Loucy (cell line): ENCODE data around the gene PAX2.

Experiments used
- H2AFZ ChIP-seq: fragments of 200-600 bp; sonication (generic); 2 replicates; pipeline ENCODE4 v1.6.0; 2016; ENCODE audit warnings: antibody characterized with exemption, mild to moderate bottlenecking, low read length, moderate library complexity
- H3F3A ChIP-seq: fragments of 200-600 bp; 2 replicates; pipeline ENCODE4 v1.6.0; 2016; ENCODE audit warnings: antibody characterized with exemption, low read depth, mild to moderate bottlenecking
- H3K27me3 ChIP-seq: fragments of 200-600 bp; sonication (generic); 2 replicates; pipeline ENCODE4 v1.6.1; 2014; ENCODE audit warnings: low read length, mild to moderate bottlenecking; ENCODE audit not compliant: insufficient read depth, poor library complexity, severe bottlenecking
- H3K36me3 ChIP-seq: fragments of 200-600 bp; sonication (generic); 2 replicates; pipeline ENCODE4 v1.6.1; 2016; ENCODE audit warnings: low read length; ENCODE audit not compliant: insufficient read depth
- H3K4me1 ChIP-seq: fragments of 200-600 bp; sonication (generic); 2 replicates; pipeline ENCODE4 v1.5.1; 2014; ENCODE audit warnings: low read length, mild to moderate bottlenecking; ENCODE audit not compliant: insufficient read depth, poor library complexity, severe bottlenecking
- H3K4me2 ChIP-seq: fragments of 200-600 bp; sonication (generic); 2 replicates; pipeline ENCODE4 v1.6.0; 2014; ENCODE audit warnings: antibody characterized with exemption, low read length, low read depth, mild to moderate bottlenecking; ENCODE audit not compliant: poor library complexity, severe bottlenecking
- H3K4me3 ChIP-seq: fragments of 200-600 bp; sonication (generic); 2 replicates; pipeline ENCODE4 v1.5.1; 2014; ENCODE audit warnings: low read length, mild to moderate bottlenecking, mixed read lengths; ENCODE audit not compliant: poor library complexity, severe bottlenecking
- H3K79me2 ChIP-seq: fragments of 200-600 bp; sonication (generic); 2 replicates; pipeline ENCODE4 v1.6.1; 2014; ENCODE audit warnings: low read length; ENCODE audit not compliant: insufficient read depth
- H3K9ac ChIP-seq: fragments of 200-600 bp; sonication (generic); 2 replicates; pipeline ENCODE4 v1.6.0; 2014; ENCODE audit warnings: mild to moderate bottlenecking, low read depth, low read length, moderate library complexity; ENCODE audit not compliant: poor library complexity, severe bottlenecking
- H3K9me2 ChIP-seq: fragments of 200-600 bp; sonication (generic); replicated peaks from 2 replicates; pipeline ENCODE4 v1.6.1; 2016; ENCODE audit warnings: low read depth, low read length, mixed read lengths
- H3K9me3 ChIP-seq: fragments of 200-600 bp; sonication (generic); 2 replicates; pipeline ENCODE4 v1.6.1; 2014; ENCODE audit warnings: mild to moderate bottlenecking, antibody characterized with exemption, low read length, low read depth; ENCODE audit not compliant: insufficient read depth
- H4K20me1 ChIP-seq: fragments of 200-600 bp; sonication (generic); 2 replicates; pipeline ENCODE4 v1.6.0; 2014; ENCODE audit warnings: antibody characterized with exemption, low read length, mild to moderate bottlenecking; ENCODE audit not compliant: insufficient read depth, poor library complexity, severe bottlenecking
- CTCF ChIP-seq: fragments of 200-600 bp; sonication (generic); conservative IDR thresholded peaks from 2 replicates; pipeline ENCODE4 v1.5.1; 2014; ENCODE audit warnings: mild to moderate bottlenecking, antibody characterized with exemption, low read length
- EZH2phosphoT487 ChIP-seq: fragments of 200-600 bp; IDR thresholded peaks from 2 replicates; pipeline ENCODE4 v1.6.1; 2018; ENCODE audit warnings: antibody characterized with exemption, mild to moderate bottlenecking, moderate library complexity, borderline replicate concordance

PAX2 gene

GRCh38 chr10:100779329-100779728 lies 33.9 kb downstream of the PAX2 start:
- no peak overlapping the region for H3K4me2 ChIP-seq
- no peaks in the 10 kb centered on the region for H3K4me1 ChIP-seq
- peaks cover 23% of the 10 kb centered on the region; the same call in 1 of the 2 replicates for H3K36me3 ChIP-seq
- no peaks in the 10 kb centered on the region for H3K79me2 ChIP-seq
- TF ChIP-seq CTCF (no peak), EZH2phosphoT487 (no peak)
- no peaks in the 10 kb centered on the region for H3K9me3 ChIP-seq
- no peaks in the 10 kb centered on the region for H3K9me2 ChIP-seq
- H3F3A ChIP-seq, result no peaks in the 10 kb centered on the region
- no peaks in the 10 kb centered on the region for H3K27me3 ChIP-seq
- no peak overlapping the region for H2AFZ ChIP-seq
- H3K9ac ChIP-seq, result no peak overlapping the region
- no peak overlapping the region for H3K4me3 ChIP-seq
- H4K20me1 ChIP-seq, result no peaks in the 10 kb centered on the region

GRCh38 chr10:100780324-100780723 lies 34.9 kb downstream of the PAX2 start:
- Histone ChIP-seq H3K9ac (no peak overlapping the region), H2AFZ (no peak overlapping the region), H3F3A (no peaks in the 10 kb centered on the region), H4K20me1 (no peaks in the 10 kb centered on the region), H3K4me2 (no peak overlapping the region), H3K36me3 (peaks cover 32% of the 10 kb centered on the region; the same call in 1 of the 2 replicates), H3K9me3 (no peaks in the 10 kb centered on the region), H3K9me2 (no peaks in the 10 kb centered on the region), H3K79me2 (no peaks in the 10 kb centered on the region), H3K4me1 (no peaks in the 10 kb centered on the region), H3K27me3 (no peaks in the 10 kb centered on the region), H3K4me3 (no peak overlapping the region)
- no peak for TF ChIP-seq CTCF
- no peak for TF ChIP-seq EZH2phosphoT487

- Histone ChIP-seq H3K79me2 (no peaks in the 10 kb centered on the region), H3F3A (no peaks in the 10 kb centered on the region), H3K36me3 (peaks cover 33% of the 10 kb centered on the region; the same call in 1 of the 2 replicates), H3K9me2 (no peaks in the 10 kb centered on the region), H3K9me3 (no peaks in the 10 kb centered on the region), H2AFZ (no peak overlapping the region), H3K4me2 (no peak overlapping the region), H3K27me3 (no peaks in the 10 kb centered on the region), H4K20me1 (no peaks in the 10 kb centered on the region), H3K9ac (no peak overlapping the region), H3K4me3 (no peak overlapping the region), H3K4me1 (no peaks in the 10 kb centered on the region)
- TF ChIP-seq CTCF (no peak), EZH2phosphoT487 (no peak)
Observed at GRCh38 chr10:100781145-100781665, 35.8 kb downstream of the PAX2 start.
